BJ (cell line): ENCODE results near the gene HTRA2. TPM values are rescaled to one million over a fixed set of nuclear protein-coding genes. Genes with fewer than 3 reads are reported as not detected.

Experiments used
- CTCF ChIA-PET: fragments of 350-600 bp; formaldehyde crosslinking; extraction: SDS; loops from one replicate; lab custom pipeline; 2021; ENCODE audit warnings: antibody characterized with exemption, inconsistent platforms; lab: Yijun Ruan, JAX
- POLR2A ChIA-PET: fragments of 300-600 bp; sonication (Branson Sonifier 250); formaldehyde crosslinking; extraction: SDS; loops from one replicate; lab custom pipeline; 2021; ENCODE audit warnings: antibody characterized with exemption; lab: Charles Lee
- DNase-seq: peaks from one replicate; pipeline ENCODE4 v3.0.0-alpha.2; 2011; ENCODE audit warnings: low read depth
- H3K27me3 ChIP-seq: 2 replicates; pipeline ENCODE4 v1.6.0; 2011; ENCODE audit warnings: low read length; ENCODE audit not compliant: control insufficient read depth, insufficient read depth
- H3K36me3 ChIP-seq: 2 replicates; pipeline ENCODE4 v1.5.1; 2011; ENCODE audit warnings: low read length; ENCODE audit not compliant: control insufficient read depth, insufficient read depth
- H3K4me3 ChIP-seq: 2 replicates; pipeline ENCODE4 v1.5.1; 2011; ENCODE audit warnings: low read depth, mild to moderate bottlenecking, control low read depth, low read length
- polyA plus RNA-seq: library from polyadenylated mRNA; depleted of rRNA; stranded (reverse); fragments of >200 nt; gene quantifications from 2 replicates; pipeline ENCODE4 v1.2.3, GENCODE V29; 2011
- TF ChIP-seq, protein P1 (sequence below): IDR thresholded peaks from 2 replicates; pipeline ENCODE4 v1.5.1; 2011; ENCODE audit warnings: low read depth, mild to moderate bottlenecking, control low read depth, inconsistent platforms, low read length, moderate library complexity; ENCODE audit not compliant: insufficient read depth

The HTRA2 gene
- polyA plus RNA-seq, 1 experiment = 36.1 TPM

DNA sequence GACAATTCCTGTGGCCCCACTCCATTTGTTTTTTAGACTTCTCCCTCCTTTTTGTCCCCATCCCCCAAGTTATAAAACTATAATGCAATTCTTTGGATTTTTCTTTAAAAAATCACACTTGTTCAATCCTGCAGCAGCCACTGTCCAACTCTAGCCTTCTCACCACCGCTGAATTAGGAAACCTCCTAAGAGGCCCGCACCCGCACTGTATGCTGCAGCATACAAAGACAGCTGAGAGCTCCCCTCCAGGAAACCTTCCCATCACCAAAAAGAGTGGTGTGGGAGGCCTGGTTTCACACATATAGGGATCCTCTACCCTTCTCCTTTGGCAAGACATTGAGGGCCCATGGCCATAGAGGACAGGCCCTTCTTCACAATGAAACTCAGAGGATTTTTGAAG is 25.1 kb upstream of the HTRA2 start:
- DNase-seq = no peak
- ChIA-PET POLR2A (no interaction called here), CTCF (interaction anchor here (1.8 to 2.5 kb wide), 2 partner anchors 22 to 170 kb away, joined by 5 to 12 read pairs; partner anchors contain the start of genes CCDC142 and TTC31)
- peaks cover 11% of the 10 kb centered on the region for H3K36me3 ChIP-seq
- H3K4me3 ChIP-seq = no peak overlapping the region
- H3K27me3 ChIP-seq = peaks cover 7% of the 10 kb centered on the region
- TF ChIP-seq, protein P1, sequence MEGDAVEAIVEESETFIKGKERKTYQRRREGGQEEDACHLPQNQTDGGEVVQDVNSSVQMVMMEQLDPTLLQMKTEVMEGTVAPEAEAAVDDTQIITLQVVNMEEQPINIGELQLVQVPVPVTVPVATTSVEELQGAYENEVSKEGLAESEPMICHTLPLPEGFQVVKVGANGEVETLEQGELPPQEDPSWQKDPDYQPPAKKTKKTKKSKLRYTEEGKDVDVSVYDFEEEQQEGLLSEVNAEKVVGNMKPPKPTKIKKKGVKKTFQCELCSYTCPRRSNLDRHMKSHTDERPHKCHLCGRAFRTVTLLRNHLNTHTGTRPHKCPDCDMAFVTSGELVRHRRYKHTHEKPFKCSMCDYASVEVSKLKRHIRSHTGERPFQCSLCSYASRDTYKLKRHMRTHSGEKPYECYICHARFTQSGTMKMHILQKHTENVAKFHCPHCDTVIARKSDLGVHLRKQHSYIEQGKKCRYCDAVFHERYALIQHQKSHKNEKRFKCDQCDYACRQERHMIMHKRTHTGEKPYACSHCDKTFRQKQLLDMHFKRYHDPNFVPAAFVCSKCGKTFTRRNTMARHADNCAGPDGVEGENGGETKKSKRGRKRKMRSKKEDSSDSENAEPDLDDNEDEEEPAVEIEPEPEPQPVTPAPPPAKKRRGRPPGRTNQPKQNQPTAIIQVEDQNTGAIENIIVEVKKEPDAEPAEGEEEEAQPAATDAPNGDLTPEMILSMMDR = no peak

DNA sequence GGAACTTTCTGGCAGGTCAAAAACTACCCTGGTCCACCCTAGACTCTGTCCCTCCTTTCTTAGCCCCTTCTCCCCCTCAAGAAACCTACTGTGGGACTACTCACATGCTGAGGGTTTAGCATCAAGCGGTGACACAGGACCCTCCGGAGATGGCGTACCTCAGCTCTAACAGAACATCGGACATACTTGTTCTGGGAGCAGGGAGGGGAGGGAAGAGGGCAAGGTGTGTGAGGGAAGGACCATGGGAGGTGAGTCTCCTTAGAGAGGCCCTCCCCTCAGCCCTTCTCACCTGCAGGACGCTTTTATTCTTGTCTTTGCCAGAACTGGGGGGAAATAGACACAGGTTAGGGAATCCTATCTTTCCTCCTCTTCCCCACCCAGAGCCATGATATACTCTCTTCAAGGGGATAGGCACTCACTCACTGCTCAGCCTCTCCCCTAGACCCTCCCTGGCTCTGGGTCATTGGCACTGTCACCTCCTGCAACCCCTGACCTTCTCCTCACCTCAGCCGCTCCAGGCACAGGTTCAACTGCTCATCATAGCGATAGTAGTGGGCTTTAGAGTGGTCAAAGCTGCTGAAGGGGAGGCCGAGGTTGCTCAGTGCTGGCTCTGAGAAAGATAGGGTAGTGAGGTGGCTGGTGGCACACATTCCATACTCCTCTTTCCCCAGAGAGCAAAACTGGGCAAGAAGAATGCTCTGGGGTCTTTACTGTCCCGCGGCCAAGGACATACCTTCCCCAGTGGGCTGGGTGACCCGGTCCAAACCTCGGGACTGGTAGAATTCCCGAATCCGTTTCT is 24.1 kb upstream of the HTRA2 start:
- ChIA-PET POLR2A (no interaction called here), CTCF (interaction anchor here (1.0 to 3.1 kb wide), 4 partner anchors 15 to 84 kb away, joined by 4 to 12 read pairs (median 8); partner anchors contain the start of genes CCDC142 and TTC31)
- TF ChIP-seq, protein P1 = no peak
- no peak for DNase-seq
- Histone ChIP-seq H3K27me3 (0 out of 2 replicates have a peak, but pooled peaks cover under 1% of the 10 kb centered on the region), H3K4me3 (0 out of 2 replicates have a peak overlapping the region, but pooled peaks have one; percentile 1), H3K36me3 (peaks cover 11% of the 10 kb centered on the region)

DNA sequence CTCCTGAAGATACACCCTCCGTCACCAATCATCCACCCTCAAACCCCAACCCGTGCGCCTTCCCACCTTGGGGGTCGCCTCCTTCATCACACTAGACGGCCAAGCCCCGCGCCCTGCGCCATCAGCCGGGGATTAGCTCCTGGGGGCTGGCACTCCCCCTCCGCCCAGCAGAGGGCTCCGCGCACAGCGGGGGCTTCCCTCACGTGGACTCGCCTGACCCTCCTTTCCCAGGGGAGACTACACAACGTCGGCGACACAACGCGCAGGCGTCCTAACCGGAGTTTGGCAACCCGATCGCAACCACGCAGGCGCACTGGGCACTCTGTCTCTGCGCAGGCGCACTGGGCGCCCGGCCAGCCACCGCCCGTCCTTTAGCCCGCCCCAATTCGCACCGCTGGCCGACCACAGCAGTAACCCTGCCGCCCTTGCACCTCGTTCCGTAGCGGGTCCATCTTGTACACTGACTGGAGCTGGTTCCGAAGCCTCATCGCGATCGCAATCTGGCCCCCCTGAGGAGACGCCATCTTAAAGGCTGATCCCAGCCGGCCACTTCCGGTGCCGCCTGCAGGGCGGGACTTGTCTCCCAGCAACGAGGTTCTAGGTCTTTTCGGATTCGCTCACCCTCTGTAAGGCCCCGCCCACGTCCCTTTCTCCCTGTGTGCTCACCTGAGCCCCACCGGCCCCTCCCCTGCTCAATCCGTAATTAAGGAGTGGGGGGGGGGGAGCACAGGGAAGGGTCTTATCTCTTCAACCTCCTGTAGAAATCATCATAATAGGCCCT is 22.4 kb upstream of the HTRA2 start, which contains the start of gene PCGF1:
PCGF1 (minus strand) TSS at position 551 of the 781 bp plus-strand sequence; CDS start at position 524, 27 bp downstream.
- Histone ChIP-seq H3K36me3 (peaks cover 11% of the 10 kb centered on the region), H3K27me3 (peaks cover 1% of the 10 kb centered on the region; the same call in 1 of the 2 replicates), H3K4me3 (peak within 1 kb of the TSS; percentile 95)
- CTCF ChIA-PET = interaction anchor here (1.0 to 3.1 kb wide), 6 partner anchors 11 to 82 kb away, joined by 3 to 8 read pairs (median 4); no protein-coding TSS in a partner anchor
- TF ChIP-seq, protein P1 = peak; percentile 57
- POLR2A ChIA-PET = no interaction called here
- DNase-seq = peak; percentile 91

DNA sequence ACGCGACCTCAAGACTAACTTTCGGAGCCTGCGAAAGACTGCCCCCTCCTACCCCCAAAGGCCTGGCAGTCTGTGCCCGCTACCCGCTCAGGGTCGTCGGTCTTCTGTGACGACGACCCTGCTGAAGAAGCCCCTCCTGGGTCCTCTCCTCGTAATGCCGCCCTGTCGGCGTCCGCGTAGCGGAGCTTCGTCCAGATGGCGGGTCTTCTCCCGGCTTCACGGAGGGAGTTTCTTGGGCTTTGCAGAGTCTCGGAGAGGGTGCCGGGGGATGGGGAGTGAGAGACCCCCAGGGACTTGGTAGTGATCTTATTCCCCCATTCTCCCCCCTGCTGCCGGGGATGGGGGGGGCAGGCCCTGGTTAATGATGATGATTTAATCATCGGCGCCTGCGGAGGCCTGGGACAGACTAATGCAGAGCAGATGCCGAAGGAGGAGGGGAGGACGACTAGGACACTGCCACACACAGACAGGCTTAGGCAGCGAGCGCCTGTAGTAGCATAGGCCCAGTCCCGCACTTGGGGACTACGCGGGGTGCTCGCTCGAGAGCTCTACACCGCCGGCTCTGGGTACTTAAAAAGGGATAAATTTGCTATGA is 21.7 kb upstream of the HTRA2 start:
- ChIA-PET CTCF (interaction anchor here (1.0 to 3.1 kb wide), 5 partner anchors 10 to 81 kb away, joined by 3 to 8 read pairs (median 5); no protein-coding TSS in a partner anchor), POLR2A (no interaction called here)
- TF ChIP-seq, protein P1 = no peak
- Histone ChIP-seq H3K36me3 (peaks cover 11% of the 10 kb centered on the region), H3K4me3 (peak overlapping the region; percentile 95), H3K27me3 (peaks cover 6% of the 10 kb centered on the region)
- no peak for DNase-seq
